ENCODE measurements around the gene PDIK1L. TPM values are rescaled to one million over a fixed set of nuclear protein-coding genes. Genes with fewer than 3 reads are reported as not detected.

PDIK1L gene
- total and polyA plus RNA-seq, 9 of the 15 experiments (the other 6 are each of a cell fraction or from before 2014, with no cell fraction given), result 12.8 to 30.2 (median 21.5) TPM

DNA sequence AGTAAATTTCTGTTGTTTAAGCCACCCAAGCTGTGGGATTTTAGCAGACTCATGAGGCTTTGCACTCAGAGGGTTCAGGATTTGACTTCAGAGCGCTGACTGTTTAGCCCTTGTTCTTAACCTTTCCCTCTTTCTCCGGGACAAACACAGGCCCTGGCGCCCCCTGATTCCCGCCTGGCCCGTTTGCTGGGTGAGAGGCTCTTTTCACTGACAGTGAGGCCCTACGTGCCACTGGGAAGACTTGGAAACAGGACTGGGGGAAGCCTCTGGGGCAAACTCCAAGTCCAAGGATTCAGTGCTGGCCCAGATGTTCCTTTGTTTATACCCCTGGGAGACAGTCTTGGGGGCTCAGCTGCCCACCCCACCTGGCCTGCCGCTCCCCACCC is 32.5 kb upstream of the PDIK1L start:
- Histone ChIP-seq H4K20me1 (replicated peaks; ENCODE audit: control insufficient read depth, insufficient read depth, low read length) (no peaks in the 10 kb centered on the region), H3K79me2 (ENCODE audit: control insufficient read depth, insufficient read depth, low read length) (no peaks in the 10 kb centered on the region), H3K4me3 (no peak overlapping the region), H3K9me1 (ENCODE audit: control insufficient read depth, insufficient read depth, low read length) (no peaks in the 10 kb centered on the region), H3K9me3 (replicated peaks; ENCODE audit: control insufficient read depth, insufficient read depth, low read depth, low read length) (no peaks in the 10 kb centered on the region), H3K36me3 (ENCODE audit: control insufficient read depth, insufficient read depth, low read length) (no peaks in the 10 kb centered on the region), H3K9ac (ENCODE audit: insufficient read depth in 1 of 2, low read depth in 2 of 2, low read length in 2 of 2) (peak overlapping the region; percentile 40 to 78), H3K4me1 (replicated peaks in 1 of 2; ENCODE audit: control insufficient read depth in 2 of 2, insufficient read depth in 2 of 2, low read length in 2 of 2) (peaks cover 24 to 59% of the 10 kb centered on the region in 2 experiments), H3K4me2 (ENCODE audit: insufficient read depth, low read length) (peak overlapping the region; percentile 53), H3K27ac (ENCODE audit: extremely low read depth, low read depth, low read length) (peak overlapping the region; percentile 71), H3K27me3 (ENCODE audit: control insufficient read depth in 2 of 2, insufficient read depth in 2 of 2, low read length in 2 of 2) (no peaks in the 10 kb centered on the region), H2AFZ (ENCODE audit: low read depth, low read length) (peak overlapping the region; percentile 91)
- in situ Hi-C loops (cut with MboI) (no loop called here), intact Hi-C loops (cut with micrococcal nuclease) (no loop called here)
- ATAC-seq (peak; percentile 19), DNase-seq (ENCODE audit: extremely low read depth in 1 of 4, low spot score in 3 of 4) (no peak), FAIRE-seq (no peak)
- ChIA-PET CTCF (ENCODE audit: low intra/inter-chr PET ratio) (no interaction called here), POLR2A (interaction anchor here (0.7 to 4.8 kb wide), 6 partner anchors 9 to 44 kb away, joined by 3 to 33 read pairs (median 3); partner anchors contain the start of gene TRIM63)
- no TSS peak for BruUV-seq (replicated peaks)
- WGBS (ENCODE audit: insufficient coverage, low coverage, missing lambda C conversion rate), result 51% methylated on average over 7 of the region's 7 CpGs
- TF ChIP-seq ZFP30 (CRISPR knock-in tag; IDR thresholded peaks at IDR 0.05; ENCODE audit: borderline replicate concordance) (no peak), JUND (IDR thresholded peaks at IDR 0.05; ENCODE audit: borderline replicate concordance, low read depth, low read length) (no peak), JUND (tag; IDR thresholded peaks at IDR 0.05; ENCODE audit: borderline replicate concordance, low read depth, low read length) (no peak), HCFC1 (IDR thresholded peaks at IDR 0.05; ENCODE audit: low read depth, low read length) (no peak), ZNF695 (CRISPR knock-in tag; IDR thresholded peaks at IDR 0.05) (no peak), ZNF592 (IDR thresholded peaks at IDR 0.05) (peak; percentile 55), ETS2 (tag; IDR thresholded peaks at IDR 0.05; ENCODE audit: borderline replicate concordance, poor library complexity, severe bottlenecking) (no peak), ZNF175 (CRISPR knock-in tag; IDR thresholded peaks at IDR 0.05; ENCODE audit: low read depth) (no peak), L3MBTL2 (IDR thresholded peaks at IDR 0.05) (no peak), PCBP1 (IDR thresholded peaks at IDR 0.05; ENCODE audit: low read depth, low read length, poor library complexity, severe bottlenecking) (no peak)
- TF ChIP-seq, protein P1, sequence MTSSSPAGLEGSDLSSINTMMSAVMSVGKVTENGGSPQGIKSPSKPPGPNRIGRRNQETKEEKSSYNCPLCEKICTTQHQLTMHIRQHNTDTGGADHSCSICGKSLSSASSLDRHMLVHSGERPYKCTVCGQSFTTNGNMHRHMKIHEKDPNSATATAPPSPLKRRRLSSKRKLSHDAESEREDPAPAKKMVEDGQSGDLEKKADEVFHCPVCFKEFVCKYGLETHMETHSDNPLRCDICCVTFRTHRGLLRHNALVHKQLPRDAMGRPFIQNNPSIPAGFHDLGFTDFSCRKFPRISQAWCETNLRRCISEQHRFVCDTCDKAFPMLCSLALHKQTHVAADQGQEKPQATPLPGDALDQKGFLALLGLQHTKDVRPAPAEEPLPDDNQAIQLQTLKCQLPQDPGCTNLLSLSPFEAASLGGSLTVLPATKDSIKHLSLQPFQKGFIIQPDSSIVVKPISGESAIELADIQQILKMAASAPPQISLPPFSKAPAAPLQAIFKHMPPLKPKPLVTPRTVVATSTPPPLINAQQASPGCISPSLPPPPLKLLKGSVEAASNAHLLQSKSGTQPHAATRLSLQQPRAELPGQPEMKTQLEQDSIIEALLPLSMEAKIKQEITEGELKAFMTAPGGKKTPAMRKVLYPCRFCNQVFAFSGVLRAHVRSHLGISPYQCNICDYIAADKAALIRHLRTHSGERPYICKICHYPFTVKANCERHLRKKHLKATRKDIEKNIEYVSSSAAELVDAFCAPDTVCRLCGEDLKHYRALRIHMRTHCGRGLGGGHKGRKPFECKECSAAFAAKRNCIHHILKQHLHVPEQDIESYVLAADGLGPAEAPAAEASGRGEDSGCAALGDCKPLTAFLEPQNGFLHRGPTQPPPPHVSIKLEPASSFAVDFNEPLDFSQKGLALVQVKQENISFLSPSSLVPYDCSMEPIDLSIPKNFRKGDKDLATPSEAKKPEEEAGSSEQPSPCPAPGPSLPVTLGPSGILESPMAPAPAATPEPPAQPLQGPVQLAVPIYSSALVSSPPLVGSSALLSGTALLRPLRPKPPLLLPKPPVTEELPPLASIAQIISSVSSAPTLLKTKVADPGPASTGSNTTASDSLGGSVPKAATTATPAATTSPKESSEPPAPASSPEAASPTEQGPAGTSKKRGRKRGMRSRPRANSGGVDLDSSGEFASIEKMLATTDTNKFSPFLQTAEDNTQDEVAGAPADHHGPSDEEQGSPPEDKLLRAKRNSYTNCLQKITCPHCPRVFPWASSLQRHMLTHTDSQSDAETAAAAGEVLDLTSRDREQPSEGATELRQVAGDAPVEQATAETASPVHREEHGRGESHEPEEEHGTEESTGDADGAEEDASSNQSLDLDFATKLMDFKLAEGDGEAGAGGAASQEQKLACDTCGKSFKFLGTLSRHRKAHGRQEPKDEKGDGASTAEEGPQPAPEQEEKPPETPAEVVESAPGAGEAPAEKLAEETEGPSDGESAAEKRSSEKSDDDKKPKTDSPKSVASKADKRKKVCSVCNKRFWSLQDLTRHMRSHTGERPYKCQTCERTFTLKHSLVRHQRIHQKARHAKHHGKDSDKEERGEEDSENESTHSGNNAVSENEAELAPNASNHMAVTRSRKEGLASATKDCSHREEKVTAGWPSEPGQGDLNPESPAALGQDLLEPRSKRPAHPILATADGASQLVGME (CRISPR knock-in tag; IDR thresholded peaks at IDR 0.05), result no peak
